ENCODE data around the gene SLC2A8.
A peak's percentile ranks its signal among the peaks of the same experiment; 100 is the strongest.

SLC2A8 gene

DNA sequence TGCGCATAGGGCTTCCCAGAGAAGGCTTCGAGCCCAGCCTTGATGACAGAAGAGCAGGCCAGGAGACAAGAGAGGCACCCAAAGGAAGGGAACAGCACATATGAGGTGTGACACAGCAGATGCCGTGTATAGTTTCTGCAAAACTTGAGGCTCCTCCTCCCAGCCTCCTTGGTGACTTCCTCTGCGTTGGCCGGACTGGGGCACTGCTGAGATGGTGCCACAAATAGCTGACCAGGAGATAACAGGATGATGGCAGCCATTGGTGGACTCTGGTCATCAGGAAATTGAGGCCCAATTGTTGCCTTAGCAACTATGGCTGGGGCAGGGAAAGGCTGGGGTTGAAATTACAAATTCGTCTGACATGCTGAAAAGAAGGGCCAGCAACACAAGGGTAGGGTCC is 22.4 kb downstream of the SLC2A8 start:
- DNase-seq: no peak

DNA sequence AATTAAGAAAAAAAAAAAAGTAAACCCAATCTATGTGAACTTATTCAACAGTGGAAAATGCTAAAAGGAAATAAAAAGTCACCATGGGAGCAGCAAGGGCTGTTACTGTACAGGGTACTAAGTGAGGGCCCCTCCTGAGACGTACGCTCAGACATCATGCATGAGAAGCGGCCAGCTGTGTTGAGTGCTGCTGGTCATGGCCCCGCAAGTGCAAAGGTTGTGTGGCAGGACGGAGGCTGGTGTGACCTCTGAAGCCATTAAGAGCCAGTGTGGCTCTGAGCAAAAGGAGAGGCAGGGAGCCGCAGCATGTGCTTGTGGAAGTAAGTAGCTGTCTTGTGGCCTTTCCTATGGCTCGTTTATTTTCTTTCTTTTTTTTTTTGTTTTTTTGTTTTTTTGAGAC is 24.1 kb downstream of the SLC2A8 start:
- Histone ChIP-seq H3K36me3 (no peaks in the 10 kb centered on the region), H3K4me1 (peaks cover 0 to 47% (median 26%) of the 10 kb centered on the region in 4 donors), H3K27me3 (no peaks in the 10 kb centered on the region), H3K4me3 (no peak overlapping the region), H3K27ac (no peak overlapping the region), H3K9me3 (no peaks in the 10 kb centered on the region)
- DNase-seq: no peak
- TF ChIP-seq, protein P1, sequence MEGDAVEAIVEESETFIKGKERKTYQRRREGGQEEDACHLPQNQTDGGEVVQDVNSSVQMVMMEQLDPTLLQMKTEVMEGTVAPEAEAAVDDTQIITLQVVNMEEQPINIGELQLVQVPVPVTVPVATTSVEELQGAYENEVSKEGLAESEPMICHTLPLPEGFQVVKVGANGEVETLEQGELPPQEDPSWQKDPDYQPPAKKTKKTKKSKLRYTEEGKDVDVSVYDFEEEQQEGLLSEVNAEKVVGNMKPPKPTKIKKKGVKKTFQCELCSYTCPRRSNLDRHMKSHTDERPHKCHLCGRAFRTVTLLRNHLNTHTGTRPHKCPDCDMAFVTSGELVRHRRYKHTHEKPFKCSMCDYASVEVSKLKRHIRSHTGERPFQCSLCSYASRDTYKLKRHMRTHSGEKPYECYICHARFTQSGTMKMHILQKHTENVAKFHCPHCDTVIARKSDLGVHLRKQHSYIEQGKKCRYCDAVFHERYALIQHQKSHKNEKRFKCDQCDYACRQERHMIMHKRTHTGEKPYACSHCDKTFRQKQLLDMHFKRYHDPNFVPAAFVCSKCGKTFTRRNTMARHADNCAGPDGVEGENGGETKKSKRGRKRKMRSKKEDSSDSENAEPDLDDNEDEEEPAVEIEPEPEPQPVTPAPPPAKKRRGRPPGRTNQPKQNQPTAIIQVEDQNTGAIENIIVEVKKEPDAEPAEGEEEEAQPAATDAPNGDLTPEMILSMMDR (IDR thresholded peaks at IDR 0.05): no peak
- intact Hi-C loops (cut with DNase I; ENCODE audit: low total_unique reads): no loop called here

More for the DNA sequence above, 22.4 kb downstream of the SLC2A8 start:
- no peaks in the 10 kb centered on the region for H3K27me3 ChIP-seq
- TF ChIP-seq, protein P1 (IDR thresholded peaks at IDR 0.05): no peak
- peaks cover 0 to 33% (median 14%) of the 10 kb centered on the region in 4 donors for H3K4me1 ChIP-seq
- intact Hi-C loops (cut with DNase I; ENCODE audit: low total_unique reads): no loop called here
- H3K4me3 ChIP-seq: no peak overlapping the region
- no peaks in the 10 kb centered on the region for H3K9me3 ChIP-seq
- no peaks in the 10 kb centered on the region for H3K36me3 ChIP-seq
- no peak overlapping the region for H3K27ac ChIP-seq

DNA sequence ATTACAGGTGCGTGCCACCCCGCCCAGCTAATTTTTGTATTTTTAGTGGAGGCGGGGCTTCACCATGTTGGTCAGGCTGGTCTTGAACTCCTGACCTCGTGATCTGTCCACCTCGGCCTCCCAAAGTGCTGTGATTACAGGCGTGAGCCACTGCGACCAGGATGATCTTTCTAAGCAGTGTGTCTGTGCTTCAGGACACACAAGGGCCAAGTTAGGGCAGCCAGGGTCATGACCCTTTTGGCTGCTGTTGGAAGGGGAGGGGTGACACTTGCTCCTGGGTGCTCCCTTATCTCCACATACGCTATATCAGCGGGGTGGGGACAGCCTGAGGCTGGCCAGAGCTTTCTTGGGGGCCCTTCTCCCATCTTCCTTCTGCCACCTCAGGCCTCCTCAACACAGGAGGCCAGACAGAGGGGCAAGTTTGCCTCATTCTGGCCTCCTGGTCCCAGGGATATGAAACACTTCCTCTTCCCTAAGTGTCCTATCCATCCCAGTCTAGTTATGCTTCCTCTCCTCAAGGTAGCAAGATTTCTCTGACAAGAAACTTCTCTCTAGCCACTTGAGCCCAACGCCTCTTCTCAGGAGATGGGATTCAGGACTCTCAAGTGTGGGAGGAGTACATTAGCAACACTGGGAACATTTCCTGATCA is 25.3 kb downstream of the SLC2A8 start:
- Histone ChIP-seq H3K36me3 (no peaks in the 10 kb centered on the region), H3K4me1 (peaks cover 0 to 45% (median 31%) of the 10 kb centered on the region in 4 donors), H3K27ac (no peak overlapping the region), H3K9me3 (no peaks in the 10 kb centered on the region), H3K27me3 (no peaks in the 10 kb centered on the region), H3K4me3 (no peak overlapping the region)
- TF ChIP-seq, protein P1 (IDR thresholded peaks at IDR 0.05): no peak
- intact Hi-C loops (cut with DNase I; ENCODE audit: low total_unique reads): no loop called here
- no peak for DNase-seq

DNA sequence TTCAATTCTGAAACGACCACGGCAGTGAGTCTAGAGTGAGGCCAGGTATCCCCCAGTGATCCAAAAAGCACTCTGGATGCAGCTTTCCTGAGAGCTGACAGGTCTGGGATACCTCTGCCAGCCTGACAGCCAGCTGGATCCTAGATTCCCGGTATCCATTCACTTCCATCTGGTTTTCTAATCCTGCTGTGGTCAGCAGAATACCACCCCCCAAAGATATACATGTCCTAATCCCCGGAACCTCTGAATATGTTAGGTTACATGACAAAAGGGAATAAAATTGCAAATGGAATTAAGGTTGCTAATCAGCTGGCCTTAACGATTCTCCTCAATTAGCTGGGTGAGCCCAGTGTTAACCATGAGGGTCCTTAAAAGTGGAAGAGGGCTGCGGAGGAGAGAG is 25.8 kb downstream of the SLC2A8 start:
- TF ChIP-seq, protein P1 (IDR thresholded peaks at IDR 0.05): no peak
- H3K27ac ChIP-seq: peak overlapping the region; percentile 81 to 87
- H3K4me3 ChIP-seq: peak overlapping the region; percentile 63 to 88
- intact Hi-C loops (cut with DNase I; ENCODE audit: low total_unique reads): no loop called here
- no peaks in the 10 kb centered on the region for H3K27me3 ChIP-seq
- no peaks in the 10 kb centered on the region for H3K9me3 ChIP-seq
- DNase-seq: no peak
- H3K36me3 ChIP-seq: no peaks in the 10 kb centered on the region
- peaks cover 0 to 40% (median 32%) of the 10 kb centered on the region in 4 donors for H3K4me1 ChIP-seq

DNA sequence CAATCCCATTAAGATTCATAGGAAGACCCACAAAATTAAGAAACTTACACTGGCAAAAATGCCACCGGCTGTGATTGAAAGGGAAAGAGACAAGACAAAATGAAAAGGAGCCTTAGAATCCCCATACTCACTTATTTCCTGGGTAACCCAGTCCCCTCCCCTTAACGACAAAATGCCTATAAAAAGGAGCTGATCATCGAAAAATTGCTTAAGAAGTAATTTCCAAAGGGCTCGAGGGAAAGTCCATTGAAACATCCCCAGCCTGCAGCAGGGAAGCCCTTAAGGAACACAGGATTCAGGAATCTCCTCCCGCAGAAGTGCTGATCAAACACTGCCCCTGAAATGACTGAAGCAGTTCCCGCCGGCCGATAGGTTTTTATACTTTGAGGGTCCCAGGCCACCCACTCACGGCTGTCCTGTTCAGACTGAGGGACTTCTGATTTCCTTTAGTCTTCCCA is 26.5 kb downstream of the SLC2A8 start:
- TF ChIP-seq, protein P1 (IDR thresholded peaks at IDR 0.05): no peak
- Histone ChIP-seq H3K27me3 (no peaks in the 10 kb centered on the region), H3K9me3 (no peaks in the 10 kb centered on the region), H3K36me3 (peaks cover 0 to 5% (median 0%) of the 10 kb centered on the region in 3 donors), H3K27ac (peak overlapping the region; percentile 81 to 87), H3K4me3 (peak overlapping the region; percentile 63 to 88), H3K4me1 (peaks cover 0 to 40% (median 29%) of the 10 kb centered on the region in 4 donors)
- no peak for DNase-seq
- intact Hi-C loops (cut with DNase I; ENCODE audit: low total_unique reads): no loop called here

All from tibial artery (tissue), 4 donors.